ENCODE data around the gene CACNA2D3.

GRCh38 chr3:54196360-54196991 is 74.1 kb downstream of the CACNA2D3 start:
- TF ChIP-seq, protein P1, sequence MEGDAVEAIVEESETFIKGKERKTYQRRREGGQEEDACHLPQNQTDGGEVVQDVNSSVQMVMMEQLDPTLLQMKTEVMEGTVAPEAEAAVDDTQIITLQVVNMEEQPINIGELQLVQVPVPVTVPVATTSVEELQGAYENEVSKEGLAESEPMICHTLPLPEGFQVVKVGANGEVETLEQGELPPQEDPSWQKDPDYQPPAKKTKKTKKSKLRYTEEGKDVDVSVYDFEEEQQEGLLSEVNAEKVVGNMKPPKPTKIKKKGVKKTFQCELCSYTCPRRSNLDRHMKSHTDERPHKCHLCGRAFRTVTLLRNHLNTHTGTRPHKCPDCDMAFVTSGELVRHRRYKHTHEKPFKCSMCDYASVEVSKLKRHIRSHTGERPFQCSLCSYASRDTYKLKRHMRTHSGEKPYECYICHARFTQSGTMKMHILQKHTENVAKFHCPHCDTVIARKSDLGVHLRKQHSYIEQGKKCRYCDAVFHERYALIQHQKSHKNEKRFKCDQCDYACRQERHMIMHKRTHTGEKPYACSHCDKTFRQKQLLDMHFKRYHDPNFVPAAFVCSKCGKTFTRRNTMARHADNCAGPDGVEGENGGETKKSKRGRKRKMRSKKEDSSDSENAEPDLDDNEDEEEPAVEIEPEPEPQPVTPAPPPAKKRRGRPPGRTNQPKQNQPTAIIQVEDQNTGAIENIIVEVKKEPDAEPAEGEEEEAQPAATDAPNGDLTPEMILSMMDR (IDR thresholded peaks at IDR 0.05): no peak
- TF ChIP-seq POLR2A (IDR thresholded peaks at IDR 0.05): no peak
